Measurements from ENCODE around the gene ATXN2L.

Gene ATXN2L

GRCh38 chr16:28822520-28823290, at the start of gene ATXN2L (continued):
- TF ChIP-seq ZNF10 (tag by site-specific recombination; IDR thresholded peaks at IDR 0.05) (peak; percentile 39; the same call in 1 of the 2 replicates), ZBTB11 (tag by site-specific recombination; conservative IDR thresholded peaks at IDR 0.05; ENCODE audit: low read depth) (peak; percentile 41), SP3 (tag by site-specific recombination; IDR thresholded peaks at IDR 0.05) (peak; percentile 97), ZNF221 (tag by site-specific recombination; IDR thresholded peaks at IDR 0.05; ENCODE audit: borderline replicate concordance) (no peak; the same call in 1 of the 2 replicates), TSHZ1 (tag by site-specific recombination; IDR thresholded peaks at IDR 0.05; ENCODE audit: borderline replicate concordance) (peak; percentile 80; the same call in 1 of the 2 replicates), ZNF324 (tag by site-specific recombination; IDR thresholded peaks at IDR 0.05) (peak; percentile 96), ZFP41 (tag by site-specific recombination; IDR thresholded peaks at IDR 0.05; ENCODE audit: borderline replicate concordance) (no peak), KLF17 (tag by site-specific recombination; IDR thresholded peaks at IDR 0.05) (peak; percentile 68; the same call in 1 of the 2 replicates), ZNF548 (tag by site-specific recombination; IDR thresholded peaks at IDR 0.05) (no peak), ZNF580 (tag by site-specific recombination; IDR thresholded peaks at IDR 0.05) (peak; percentile 69), ZNF549 (tag by site-specific recombination; IDR thresholded peaks at IDR 0.05) (no peak), ZNF366 (tag by site-specific recombination; conservative IDR thresholded peaks at IDR 0.05) (no peak), ZNF48 (tag by site-specific recombination; IDR thresholded peaks at IDR 0.05) (no peak), ZNF18 (tag by site-specific recombination; IDR thresholded peaks at IDR 0.05) (peak; percentile 71), ZNF624 (tag by site-specific recombination; IDR thresholded peaks at IDR 0.05) (no peak), ZNF140 (tag by site-specific recombination; IDR thresholded peaks at IDR 0.05) (no peak), ZNF280C (tag by site-specific recombination; IDR thresholded peaks at IDR 0.05) (no peak), ZBTB20 (tag by site-specific recombination; IDR thresholded peaks at IDR 0.05) (no peak; the same call in 1 of the 2 replicates), ZNF155 (tag by site-specific recombination; IDR thresholded peaks at IDR 0.05) (no peak), ZNF2 (tag by site-specific recombination; IDR thresholded peaks at IDR 0.05) (peak; percentile 70), ZNF19 (tag by site-specific recombination; IDR thresholded peaks at IDR 0.05; ENCODE audit: low read depth) (no peak), ZNF138 (tag by site-specific recombination; IDR thresholded peaks at IDR 0.05; ENCODE audit: borderline replicate concordance) (no peak), GLIS1 (tag by site-specific recombination; IDR thresholded peaks at IDR 0.05) (peak; percentile 37), ZBTB48 (tag by site-specific recombination; IDR thresholded peaks at IDR 0.05) (no peak), ZNF426 (tag by site-specific recombination; IDR thresholded peaks at IDR 0.05) (no peak)
- TF ChIP-seq, protein P1, sequence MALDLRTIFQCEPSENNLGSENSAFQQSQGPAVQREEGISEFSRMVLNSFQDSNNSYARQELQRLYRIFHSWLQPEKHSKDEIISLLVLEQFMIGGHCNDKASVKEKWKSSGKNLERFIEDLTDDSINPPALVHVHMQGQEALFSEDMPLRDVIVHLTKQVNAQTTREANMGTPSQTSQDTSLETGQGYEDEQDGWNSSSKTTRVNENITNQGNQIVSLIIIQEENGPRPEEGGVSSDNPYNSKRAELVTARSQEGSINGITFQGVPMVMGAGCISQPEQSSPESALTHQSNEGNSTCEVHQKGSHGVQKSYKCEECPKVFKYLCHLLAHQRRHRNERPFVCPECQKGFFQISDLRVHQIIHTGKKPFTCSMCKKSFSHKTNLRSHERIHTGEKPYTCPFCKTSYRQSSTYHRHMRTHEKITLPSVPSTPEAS (tag by site-specific recombination; IDR thresholded peaks at IDR 0.05): 0 out of 2 replicates have a peak, but pooled peaks have one; percentile 12
